Common myeloid progenitor, CD34-positive (primary cell): Measurements from ENCODE around the gene PALD1.
A peak's percentile ranks its signal among the peaks of the same experiment; 100 is the strongest.

Experiments used
- CTCF ChIA-PET: fragments of 350-600 bp; sonication (Branson Sonifier 250); formaldehyde crosslinking; loops from one replicate; lab custom pipeline; 2021; ENCODE audit warnings: antibody characterized with exemption; lab: Charles Lee
- POLR2A ChIA-PET: fragments of 350-600 bp; sonication (Branson Sonifier 250); formaldehyde crosslinking; loops from one replicate; lab custom pipeline; 2021; ENCODE audit warnings: antibody characterized with exemption; lab: Charles Lee
- DNase-seq, 3 donors: peaks; one replicate each; pipeline versions ENCODE4 v3.0.0 to v3.0.0-alpha.2; 2013
- H3K27ac ChIP-seq, 2 experiments: 1 replicate in 1 of 2; 2 replicates in 1 of 2; pipeline ENCODE4 v1.7.0; 2013; ENCODE audit warnings: inconsistent platforms in 2 of 2, low read length in 2 of 2, mild to moderate bottlenecking in 2 of 2, low read depth in 1 of 2, moderate library complexity in 1 of 2; ENCODE audit not compliant: severe bottlenecking in 2 of 2, insufficient read depth in 1 of 2, poor library complexity in 1 of 2
- H3K27me3 ChIP-seq, 5 experiments: replicated peaks in 2 of 5; 1 replicate in 3 of 5; 2 replicates in 2 of 5; pipeline versions ENCODE4 v1.6.1 to v1.7.0; 2013; ENCODE audit warnings: low read length in 4 of 5, mild to moderate bottlenecking in 2 of 5, moderate library complexity in 2 of 5, inconsistent platforms in 1 of 5; ENCODE audit not compliant: insufficient read depth in 5 of 5, control insufficient read depth in 4 of 5
- H3K36me3 ChIP-seq, 4 experiments: 1 replicate in 2 of 4; 2 replicates in 2 of 4; pipeline versions ENCODE4 v1.6.1 to v1.7.0; 2013; ENCODE audit warnings: low read length in 3 of 4, control low read depth in 1 of 4, mild to moderate bottlenecking in 1 of 4; ENCODE audit not compliant: control insufficient read depth in 4 of 4, insufficient read depth in 4 of 4
- H3K4me1 ChIP-seq, 4 experiments: 1 replicate in 3 of 4; 2 replicates in 1 of 4; pipeline versions ENCODE4 v1.6.1 to v1.7.1; 2013; ENCODE audit warnings: low read length in 3 of 4, mild to moderate bottlenecking in 3 of 4, control low read depth in 1 of 4, inconsistent platforms in 1 of 4, moderate library complexity in 1 of 4; ENCODE audit not compliant: control insufficient read depth in 4 of 4, insufficient read depth in 4 of 4; ENCODE audit errors: control extremely low read depth in 1 of 4
- H3K4me3 ChIP-seq, 7 experiments: 1 replicate in 4 of 7; 2 replicates in 3 of 7; pipeline versions ENCODE4 v1.5.1 to v1.7.0; 2013; ENCODE audit warnings: mild to moderate bottlenecking in 7 of 7, low read length in 6 of 7, moderate library complexity in 6 of 7, inconsistent platforms in 2 of 7, low read depth in 2 of 7, control low read depth in 1 of 7; ENCODE audit not compliant: insufficient read depth in 4 of 7, control insufficient read depth in 1 of 7; ENCODE audit errors: extremely low read depth in 1 of 7
- H3K9me3 ChIP-seq, 5 experiments: 1 replicate in 4 of 5; 2 replicates in 1 of 5; pipeline versions ENCODE4 v1.6.1 to v1.7.1; 2013; ENCODE audit warnings: low read length in 4 of 5, mild to moderate bottlenecking in 2 of 5, inconsistent platforms in 1 of 5, low read depth in 1 of 5, moderate library complexity in 1 of 5; ENCODE audit not compliant: control insufficient read depth in 4 of 5, insufficient read depth in 2 of 5; ENCODE audit errors: control extremely low read depth in 1 of 5
- WGBS: methylation state at CpG from one replicate; pipeline ENCODE4 v1.1.5; 2013; ENCODE audit not compliant: insufficient coverage; 5-methylcytosine and 5-hydroxymethylcytosine counted together

Gene PALD1

DNA sequence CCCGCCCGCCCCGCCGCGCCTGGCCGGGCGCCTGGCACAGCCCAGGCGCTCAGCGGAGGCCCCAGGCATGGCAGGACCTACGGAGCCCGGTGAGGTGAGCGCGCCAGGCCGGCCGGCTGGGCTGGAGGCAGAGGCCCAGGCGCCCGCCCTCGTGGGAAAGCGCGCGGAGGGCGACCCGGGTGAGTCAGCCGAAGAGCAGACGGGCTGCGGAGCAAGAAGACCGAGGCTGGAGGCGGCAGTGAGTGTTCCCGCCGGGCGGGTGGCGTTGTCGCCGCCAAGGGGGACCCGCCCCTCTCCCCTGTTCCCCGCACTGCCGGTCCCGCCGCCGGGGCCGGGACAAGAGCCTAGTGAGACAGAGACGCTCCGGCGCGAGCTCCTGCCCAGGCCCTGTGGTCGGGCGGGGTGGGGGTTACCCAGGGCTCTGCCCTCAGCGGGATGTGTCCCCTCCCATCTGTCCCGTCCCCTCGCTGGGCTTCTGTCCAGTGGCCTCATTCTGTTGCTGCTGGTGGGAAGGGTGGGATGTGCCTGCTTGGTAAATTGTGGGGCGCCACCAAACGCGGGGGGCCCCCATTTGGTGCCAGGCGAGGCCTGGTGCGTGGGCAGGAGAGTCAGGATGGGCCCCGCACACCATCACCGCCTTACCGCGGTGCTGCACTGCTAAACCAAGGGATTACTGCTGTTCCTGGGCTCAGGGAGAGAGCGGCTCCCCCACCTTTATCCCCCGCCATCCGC, 20.1 kb upstream of the PALD1 start:
- POLR2A ChIA-PET: interaction anchor here (1.3 kb wide), 1 partner anchor 54 kb away, joined by 4 read pairs; no protein-coding TSS in a partner anchor
- Histone ChIP-seq H3K4me1 (peaks cover 0 to 22% (median 13%) of the 10 kb centered on the region in 4 experiments), H3K27ac (no peak overlapping the region), H3K27me3 (peaks cover 2 to 58% (median 24%) of the 10 kb centered on the region in 5 experiments), H3K36me3 (no peaks in the 10 kb centered on the region), H3K9me3 (no peaks in the 10 kb centered on the region), H3K4me3 (peak overlapping the region in 4 of 7 experiments; percentile 15 to 62 (median 43))
- WGBS: 5% methylated on average over 46 of the region's 62 CpGs
- CTCF ChIA-PET: interaction anchor here (0.7 to 11.2 kb wide), 4 partner anchors 52 to 732 kb away, joined by 3 to 238 read pairs (median 20); no protein-coding TSS in a partner anchor
- DNase-seq: peak; percentile 59 to 84 (median 76)

DNA sequence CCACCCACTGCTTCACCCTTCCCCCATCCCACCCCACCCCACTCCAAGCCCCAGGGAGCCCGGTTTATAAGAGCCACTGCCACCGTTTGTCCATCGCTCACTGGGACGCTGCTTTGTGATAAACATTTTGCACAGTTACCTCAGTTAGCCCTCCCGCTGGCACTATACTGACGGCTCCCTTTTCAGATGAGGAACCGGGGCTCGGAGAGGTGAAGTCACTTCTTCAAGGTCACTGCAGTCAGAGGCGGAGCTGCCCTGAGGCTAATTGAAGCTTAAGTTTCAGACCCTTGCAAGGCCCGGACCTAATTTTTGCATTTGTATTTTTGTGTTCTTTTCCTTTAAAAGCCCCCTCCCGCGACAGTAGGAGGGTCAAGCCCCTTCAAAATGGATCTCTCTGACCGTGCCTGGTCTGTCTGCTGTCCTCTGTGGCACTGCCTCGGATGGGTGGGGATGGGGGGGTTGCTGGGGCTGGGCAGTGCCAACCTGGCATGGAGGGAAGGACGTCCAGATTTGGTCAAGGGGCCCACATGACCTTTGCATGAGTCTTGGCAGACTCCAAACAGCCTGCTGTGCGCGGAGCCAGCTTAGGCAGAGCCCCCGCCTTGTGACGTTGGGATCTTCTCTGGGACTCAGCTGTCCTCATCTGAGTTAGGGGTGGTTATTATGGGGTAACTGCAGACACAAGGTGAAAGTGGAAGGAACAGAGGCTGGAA, 19.4 kb upstream of the PALD1 start:
- peaks cover 0 to 22% (median 13%) of the 10 kb centered on the region in 4 experiments for H3K4me1 ChIP-seq
- WGBS: 31% methylated on average over 18 of the region's 19 CpGs
- ChIA-PET CTCF (interaction anchor here (4.0 to 11.2 kb wide), 3 partner anchors 20 to 81 kb away, joined by 35 to 238 read pairs (median 38); partner anchors contain the start of gene PALD1), POLR2A (interaction anchor here (1.3 kb wide), 1 partner anchor 55 kb away, joined by 4 read pairs; no protein-coding TSS in a partner anchor)
- peaks cover 2 to 58% (median 24%) of the 10 kb centered on the region in 5 experiments for H3K27me3 ChIP-seq
- H3K9me3 ChIP-seq: no peaks in the 10 kb centered on the region
- H3K4me3 ChIP-seq: no peak overlapping the region
- H3K27ac ChIP-seq: no peak overlapping the region
- peak in 2 of 3 donors; percentile 15 to 17 for DNase-seq
- no peaks in the 10 kb centered on the region for H3K36me3 ChIP-seq

DNA sequence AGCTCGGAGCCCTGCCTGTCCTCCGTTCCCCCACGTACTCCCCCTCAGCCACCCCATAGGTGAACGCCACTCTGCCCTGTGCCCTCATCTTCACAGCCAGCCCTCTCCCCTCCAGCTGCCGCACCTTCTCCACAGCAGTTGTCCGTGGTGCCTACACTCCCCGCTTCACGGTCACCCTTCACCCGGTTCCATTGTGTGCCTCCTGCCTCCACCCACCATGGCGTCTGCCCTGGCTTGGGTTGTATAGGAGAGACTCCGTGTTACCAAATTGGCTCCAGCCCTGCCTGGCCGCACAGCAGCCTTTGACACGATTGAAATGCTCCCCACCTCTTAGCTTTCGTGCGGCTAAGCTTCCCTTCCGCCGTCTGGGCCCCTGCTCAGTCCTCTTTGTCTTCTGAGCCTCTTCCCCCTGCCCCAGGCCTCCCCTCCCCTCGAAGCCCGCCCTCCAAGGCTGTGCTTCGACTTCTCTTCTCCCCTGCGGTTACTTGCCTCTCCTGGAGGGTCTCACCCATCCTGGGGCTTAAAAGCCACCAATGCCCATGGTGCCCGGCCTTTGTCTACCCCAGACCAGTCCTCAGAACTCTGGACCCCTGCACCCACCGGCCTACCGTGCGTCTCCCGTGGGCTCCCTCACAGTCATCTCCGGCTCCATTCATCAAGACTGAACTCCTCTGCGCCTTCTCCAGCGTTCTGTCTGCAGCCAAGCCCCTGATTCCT, 18.6 kb upstream of the PALD1 start:
- peaks cover 0 to 22% (median 13%) of the 10 kb centered on the region in 4 experiments for H3K4me1 ChIP-seq
- CTCF ChIA-PET: interaction anchor here (1.2 to 11.2 kb wide), 8 partner anchors 14 to 89 kb away, joined by 6 to 238 read pairs (median 36); partner anchors contain the start of gene PALD1
- H3K9me3 ChIP-seq: no peaks in the 10 kb centered on the region
- DNase-seq: no peak
- peaks cover 2 to 58% (median 24%) of the 10 kb centered on the region in 5 experiments for H3K27me3 ChIP-seq
- POLR2A ChIA-PET: no interaction called here
- no peaks in the 10 kb centered on the region for H3K36me3 ChIP-seq
- no peak overlapping the region for H3K27ac ChIP-seq
- 75% methylated on average over 25 of the region's 29 CpGs for WGBS
- no peak overlapping the region for H3K4me3 ChIP-seq

DNA sequence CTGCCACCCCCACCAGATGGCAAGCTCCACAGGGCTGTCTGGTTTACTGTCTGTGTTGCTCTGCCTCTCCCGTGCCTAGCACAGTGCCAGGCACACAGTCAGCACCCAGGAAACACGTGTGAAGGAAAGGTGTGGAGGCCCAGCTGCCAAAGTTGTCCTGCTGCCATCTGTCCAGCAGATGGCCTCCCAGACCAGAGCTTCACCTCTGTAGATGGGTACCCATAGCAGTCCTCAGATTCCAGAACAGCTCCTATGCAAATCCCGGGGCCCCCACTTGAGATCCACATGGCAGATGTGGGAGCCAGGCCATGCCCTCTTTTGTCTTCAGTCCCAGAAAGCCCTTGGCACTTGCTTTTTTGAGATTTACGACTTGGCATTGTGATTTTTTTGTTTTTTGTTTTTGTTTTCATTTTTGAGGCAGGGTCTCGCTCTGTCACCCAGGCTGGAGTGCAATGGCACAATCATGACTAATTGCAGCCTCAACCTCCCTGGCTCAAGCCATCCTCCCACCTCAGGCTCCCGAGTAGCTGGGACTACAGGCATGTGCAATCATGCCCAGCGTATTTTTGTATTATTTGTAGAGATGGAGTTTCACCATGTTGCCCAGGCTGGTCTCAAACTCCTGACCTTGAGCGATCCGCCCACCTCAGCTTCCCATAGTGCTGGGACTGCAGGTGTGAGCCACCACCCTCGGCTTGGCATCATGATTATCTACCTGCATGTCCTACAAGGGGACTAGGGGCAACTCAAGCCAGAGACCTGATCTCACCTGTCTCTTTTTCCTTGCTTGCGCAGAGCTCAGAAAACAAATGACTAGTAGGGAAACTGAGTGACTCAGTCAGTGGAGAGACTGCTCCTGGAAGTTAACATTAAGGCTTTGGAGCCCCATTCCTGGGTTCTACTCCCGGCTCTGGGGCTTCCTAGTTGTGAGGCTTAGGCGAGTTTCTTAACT, 16.9 kb upstream of the PALD1 start:
- ChIA-PET POLR2A (interaction anchor here (0.6 to 1.2 kb wide), 6 partner anchors 16 to 77 kb away, joined by 3 to 6 read pairs (median 4); partner anchors contain the start of gene EIF4EBP2), CTCF (interaction anchor here (0.7 to 11.2 kb wide), 40 partner anchors 9 to 417 kb away, joined by 3 to 238 read pairs (median 5); partner anchors contain the start of gene PALD1)
- H3K4me3 ChIP-seq: no peak overlapping the region
- WGBS: 69% methylated on average over 7 of the region's 13 CpGs
- peaks cover 0 to 21% (median 13%) of the 10 kb centered on the region in 4 experiments for H3K4me1 ChIP-seq
- peak in 2 of 3 donors; percentile 38 to 49 for DNase-seq
- peaks cover 2 to 41% (median 20%) of the 10 kb centered on the region in 5 experiments for H3K27me3 ChIP-seq
- no peaks in the 10 kb centered on the region for H3K9me3 ChIP-seq
- no peaks in the 10 kb centered on the region for H3K36me3 ChIP-seq
- no peak overlapping the region for H3K27ac ChIP-seq

DNA sequence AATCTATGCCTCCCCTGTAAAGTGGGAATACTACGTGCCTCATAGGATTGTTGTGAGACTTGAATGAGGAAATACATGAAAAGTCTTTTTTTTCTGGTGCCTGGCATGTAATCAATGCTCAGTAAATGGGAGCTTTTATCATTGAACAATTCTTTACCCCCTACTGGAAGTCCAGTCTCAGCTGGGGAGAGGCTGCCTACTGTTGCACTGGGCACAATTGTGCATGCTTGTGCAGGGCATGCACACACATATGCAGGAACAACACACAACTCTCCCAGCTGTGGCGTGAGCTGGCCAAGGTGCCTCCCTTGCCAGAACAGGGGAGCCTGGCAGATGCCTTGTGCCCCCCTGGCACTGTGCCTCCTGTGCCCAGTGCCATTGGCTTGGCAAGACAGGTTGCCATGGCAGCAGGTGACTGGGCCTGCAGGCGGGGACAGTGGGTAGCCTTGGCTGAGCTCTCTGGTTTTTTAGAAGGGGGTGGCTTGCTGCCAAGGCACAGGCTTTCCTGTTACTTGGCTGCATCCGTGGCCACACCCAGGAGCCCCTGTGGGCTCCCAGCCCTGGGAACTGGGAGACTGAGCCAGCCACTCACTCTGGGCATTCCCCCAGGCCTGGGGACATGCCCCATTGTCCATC, 16.1 kb upstream of the PALD1 start:
- ChIA-PET POLR2A (interaction anchor here (0.9 kb wide), 1 partner anchor 31 kb away, joined by 4 read pairs; no protein-coding TSS in a partner anchor), CTCF (interaction anchor here (0.9 to 11.2 kb wide), 23 partner anchors 10 to 370 kb away, joined by 3 to 238 read pairs (median 9); partner anchors contain the start of gene PALD1)

More for the DNA sequence above, 16.1 kb upstream of the PALD1 start:
- H3K9me3 ChIP-seq: no peaks in the 10 kb centered on the region
- peaks cover 0 to 21% (median 13%) of the 10 kb centered on the region in 4 experiments for H3K4me1 ChIP-seq
- H3K4me3 ChIP-seq: no peak overlapping the region
- H3K36me3 ChIP-seq: no peaks in the 10 kb centered on the region
- DNase-seq: peak; percentile 35 to 66 (median 60)
- WGBS: 25% methylated on average over 2 of the region's 4 CpGs
- H3K27ac ChIP-seq: no peak overlapping the region
- H3K27me3 ChIP-seq: peaks cover under 1 to 33% (median 17%) of the 10 kb centered on the region in 5 experiments
